NOMO-1 (cell line): Measurements from ENCODE around the gene EXOC2.

Source experiments
- DNase-seq, 2 experiments: peaks; one replicate each; lab custom pipeline; 2025; ENCODE audit not compliant: unreplicated experiment in 2 of 2; lab: John Stamatoyannopoulos, UW

EXOC2 gene

DNA sequence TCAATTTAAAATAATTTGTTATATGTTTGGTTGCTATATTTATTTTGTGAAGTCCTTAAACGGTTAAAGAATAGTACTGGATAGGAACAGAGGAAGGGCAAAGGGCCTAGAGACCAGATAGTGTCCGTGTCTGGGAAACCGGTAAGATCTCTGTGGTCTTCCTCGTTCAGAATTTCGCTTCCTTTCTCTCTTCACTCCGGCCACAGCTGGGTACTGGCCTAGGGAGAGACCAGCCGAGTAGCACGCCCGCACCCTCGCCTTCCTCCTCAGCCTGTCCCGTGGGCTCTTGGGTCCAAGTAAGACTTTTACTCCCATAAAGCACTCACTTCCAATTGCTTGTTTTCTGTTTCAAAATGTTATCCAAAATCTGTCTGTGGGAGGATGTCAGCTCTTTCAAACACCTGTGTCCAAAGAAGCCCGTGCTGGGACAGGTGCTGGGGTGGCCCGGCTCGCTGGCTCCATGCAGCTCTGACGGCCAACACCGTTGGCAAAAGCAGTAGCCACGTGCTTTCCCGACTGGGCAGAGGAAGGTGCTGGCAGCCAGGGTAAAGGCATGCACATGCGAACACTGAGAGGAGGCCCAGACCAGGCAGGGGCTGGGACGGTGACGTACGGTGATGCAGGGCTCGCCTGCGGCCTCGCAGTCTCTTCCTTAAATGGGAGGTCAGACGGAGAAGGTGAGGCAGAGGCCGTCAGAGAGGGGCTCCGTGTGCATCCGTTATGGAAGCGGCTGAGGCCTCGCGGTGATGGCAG is 189.2 kb downstream of the EXOC2 start:
- no peak for DNase-seq

DNA sequence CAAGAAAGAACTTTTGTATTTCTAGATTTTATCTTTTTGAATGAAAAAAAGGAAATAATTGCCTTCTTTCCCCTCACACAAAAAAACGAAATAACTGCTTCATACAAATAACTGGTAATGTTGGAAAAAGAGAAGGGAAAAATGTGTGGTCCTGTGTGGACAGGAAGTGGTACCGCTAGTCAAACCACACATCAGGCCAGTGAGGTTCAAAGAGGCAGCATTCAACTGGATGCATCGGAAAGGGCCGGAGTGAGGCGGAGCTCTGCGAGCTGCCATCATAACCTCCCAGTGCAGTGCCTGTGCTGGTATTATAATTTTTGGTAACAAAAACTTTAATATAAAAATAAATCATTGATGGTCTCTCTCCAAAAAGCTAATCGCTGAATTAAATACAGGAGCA is 190.2 kb downstream of the EXOC2 start:
- DNase-seq, result no peak

DNA sequence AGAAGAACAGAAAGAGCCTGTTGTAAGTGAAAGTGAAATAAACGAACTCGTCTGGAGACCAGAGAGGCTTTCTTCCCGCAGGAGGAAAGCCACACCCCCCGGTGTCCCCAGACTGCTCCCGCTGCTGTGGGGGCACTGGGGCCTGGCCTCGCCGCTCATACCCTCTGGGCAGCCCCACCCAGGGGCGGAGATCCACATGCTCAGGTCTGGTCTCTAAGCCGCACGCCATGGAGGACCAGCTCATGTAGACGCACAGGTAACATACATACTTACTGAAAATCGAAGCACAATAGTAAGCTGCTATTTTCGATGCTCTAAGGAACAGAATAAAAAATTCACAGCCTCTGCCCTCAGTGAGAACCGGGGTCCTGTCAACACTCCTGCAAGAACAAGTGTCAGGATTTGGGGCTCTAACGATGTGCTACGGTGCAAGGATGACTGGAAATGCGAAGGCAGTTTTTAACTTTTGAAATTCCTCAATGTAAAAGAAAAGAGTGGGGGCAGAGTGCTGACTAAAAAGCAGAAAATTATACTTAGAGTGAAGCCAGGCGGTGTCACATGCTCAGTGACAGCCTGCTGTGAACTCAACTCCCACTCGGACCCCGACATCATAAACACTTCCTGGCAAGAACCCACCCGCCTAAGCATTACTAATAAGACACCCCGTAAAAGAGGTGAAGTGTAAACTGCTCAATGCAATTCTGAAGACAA is 190.9 kb downstream of the EXOC2 start:
- DNase-seq, result peak in 1 of 2 experiments; percentile 47

- no peak for DNase-seq
These were observed 193.3 kb downstream of the EXOC2 start for GRCh38 chr6:499617-500016.

DNA sequence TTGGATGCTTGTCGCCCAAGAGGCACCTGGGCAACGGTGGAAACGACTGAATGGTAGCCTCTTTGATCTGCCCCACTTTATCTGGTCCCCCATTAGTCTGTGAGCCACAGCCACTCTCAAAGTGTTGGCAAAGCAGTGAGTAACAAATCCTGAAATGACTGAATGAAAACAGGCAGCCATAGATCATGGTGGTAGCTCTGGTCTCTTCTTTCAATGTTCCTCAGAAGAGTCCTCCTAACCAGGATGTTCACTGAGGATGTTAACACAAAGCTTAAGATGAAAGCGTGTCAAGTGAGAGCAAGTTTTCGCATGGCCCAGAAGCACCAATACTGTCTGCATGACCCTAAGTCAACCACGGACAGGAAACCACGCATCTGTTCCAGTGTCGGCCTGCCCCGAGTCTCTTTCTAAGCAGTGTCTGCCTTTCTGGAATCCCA is 194.1 kb downstream of the EXOC2 start:
- DNase-seq, result no peak

- DNase-seq, result no peak
These were observed 195.7 kb downstream of the EXOC2 start for GRCh38 chr6:497258-497657.

DNA sequence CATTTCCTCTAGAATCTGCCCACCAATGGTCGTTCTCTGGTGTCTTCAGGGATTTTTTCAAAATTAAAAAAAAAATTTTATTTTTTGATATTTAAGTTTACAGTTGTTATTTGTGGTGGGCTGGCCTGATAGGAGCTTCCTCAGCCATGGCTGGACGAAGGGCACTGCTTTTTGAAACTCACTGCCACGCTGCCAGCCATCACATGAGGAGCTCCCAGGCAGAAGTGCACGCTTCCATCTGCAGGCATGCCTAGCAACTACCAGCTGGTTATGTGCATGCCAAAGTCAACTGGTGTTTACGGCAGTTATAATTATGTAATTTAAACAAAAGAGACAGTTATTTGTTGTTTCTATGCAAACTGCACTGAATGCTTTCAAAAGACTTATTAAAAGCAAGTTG is 196.3 kb downstream of the EXOC2 start:
- no peak for DNase-seq

GRCh38 chr6:494394-494793 is 198.5 kb downstream of the EXOC2 start:
- no peak for DNase-seq

GRCh38 chr6:493840-494239 is 199.1 kb downstream of the EXOC2 start:
- no peak for DNase-seq

DNA sequence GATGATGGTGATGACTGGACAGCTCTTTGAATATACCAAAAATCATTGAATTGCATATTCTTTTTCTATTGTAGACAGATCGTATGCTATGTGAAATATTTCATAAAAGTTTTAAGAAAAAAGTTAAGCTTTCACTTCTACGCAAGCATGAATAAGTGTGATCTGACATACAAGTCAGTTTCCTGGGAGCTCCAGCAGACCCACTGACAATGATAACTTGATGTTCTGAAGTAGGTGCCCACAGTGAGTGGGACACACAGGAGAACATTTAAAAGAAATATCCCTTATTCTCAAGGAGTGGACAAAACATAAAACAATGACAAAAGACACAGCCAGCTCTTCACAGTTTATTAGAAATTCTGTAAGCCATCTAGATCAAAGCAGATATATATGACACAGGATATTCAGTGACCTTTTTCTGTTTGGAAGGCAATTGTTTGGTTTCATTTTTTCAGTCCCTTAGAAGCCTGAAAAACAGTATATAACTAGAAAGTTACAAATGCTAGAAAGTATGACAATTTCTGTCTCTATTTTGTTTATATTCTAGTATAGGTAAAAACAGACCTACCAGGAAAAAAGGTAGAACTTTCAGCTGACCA is 200.0 kb downstream of the EXOC2 start:
- no peak for DNase-seq

DNA sequence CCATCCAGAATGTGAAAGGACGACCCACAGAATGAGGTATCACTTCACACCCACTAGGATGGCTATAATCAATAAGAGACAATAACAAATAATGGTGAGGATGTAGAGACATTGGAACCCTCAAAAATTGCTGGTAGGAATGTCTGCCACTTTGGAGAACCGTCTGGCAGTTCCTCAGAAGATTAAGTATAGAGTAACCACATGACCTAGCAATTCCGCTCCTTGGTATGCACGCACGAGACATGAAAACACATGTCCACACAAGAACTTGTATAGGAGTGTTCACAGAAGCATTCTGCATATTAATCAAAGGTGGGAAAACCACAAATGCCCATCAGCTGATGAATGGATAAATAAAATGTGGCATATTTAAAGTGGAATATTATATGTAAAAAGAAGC is 200.8 kb downstream of the EXOC2 start:
- DNase-seq, result no peak

GRCh38 chr6:491233-491632 is 201.7 kb downstream of the EXOC2 start:
- DNase-seq, result no peak

DNA sequence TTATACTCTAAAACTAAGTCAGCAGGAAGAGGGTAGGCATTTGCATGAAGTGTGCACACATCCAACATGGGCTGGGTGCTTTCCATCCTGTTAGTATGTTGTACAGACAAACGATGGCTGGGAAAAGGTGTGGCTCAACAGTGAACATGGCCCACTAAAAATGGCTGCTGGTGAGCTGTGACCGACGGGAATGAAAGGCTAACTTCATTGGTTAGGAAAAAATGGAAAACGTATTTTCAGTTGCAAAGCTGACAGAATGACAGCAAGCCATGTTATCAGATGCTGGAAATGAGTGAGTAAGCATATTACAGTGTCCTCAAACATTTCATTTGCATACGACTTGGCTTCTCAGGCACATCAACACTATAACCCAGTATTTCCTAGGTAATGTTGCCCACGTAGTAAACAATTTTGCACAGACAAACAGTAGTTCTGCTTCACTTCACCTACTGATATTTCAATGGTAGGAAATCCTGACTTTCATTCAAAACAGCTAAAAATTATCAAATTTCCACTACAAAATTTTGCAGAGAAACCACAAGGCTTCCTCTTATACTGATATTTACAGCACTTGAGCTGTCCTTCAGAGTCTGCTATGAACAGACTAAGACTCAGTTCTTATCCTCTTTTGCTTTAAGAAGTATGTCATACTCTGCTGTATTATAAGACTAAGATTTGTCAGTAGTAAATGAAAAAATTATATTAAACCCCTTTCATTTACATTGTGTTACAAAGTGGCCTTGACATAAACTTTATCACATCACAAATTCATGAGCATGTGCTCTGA is 202.5 kb downstream of the EXOC2 start:
- no peak for DNase-seq

GRCh38 chr6:489762-490161 is 203.2 kb downstream of the EXOC2 start:
- no peak for DNase-seq

DNA sequence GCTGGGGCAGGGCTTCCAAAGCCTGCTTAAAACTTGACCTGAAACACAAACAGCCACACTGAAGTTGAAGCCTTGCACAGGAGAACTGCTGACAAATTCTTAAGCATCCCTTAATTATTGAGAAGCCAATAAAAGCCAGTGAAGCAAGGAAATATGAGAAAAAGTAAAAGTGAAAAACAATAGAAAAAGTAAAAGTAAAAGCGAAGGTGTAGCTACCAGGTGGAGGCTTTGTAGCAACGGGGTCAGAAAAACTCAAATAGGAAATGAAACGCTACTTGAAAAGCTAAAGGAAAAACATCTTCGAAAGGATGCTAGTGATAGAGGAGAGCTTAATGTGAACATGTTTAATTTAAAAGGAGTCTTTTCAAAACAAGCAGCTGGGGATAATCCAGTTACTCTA is 203.9 kb downstream of the EXOC2 start:
- no peak for DNase-seq

DNA sequence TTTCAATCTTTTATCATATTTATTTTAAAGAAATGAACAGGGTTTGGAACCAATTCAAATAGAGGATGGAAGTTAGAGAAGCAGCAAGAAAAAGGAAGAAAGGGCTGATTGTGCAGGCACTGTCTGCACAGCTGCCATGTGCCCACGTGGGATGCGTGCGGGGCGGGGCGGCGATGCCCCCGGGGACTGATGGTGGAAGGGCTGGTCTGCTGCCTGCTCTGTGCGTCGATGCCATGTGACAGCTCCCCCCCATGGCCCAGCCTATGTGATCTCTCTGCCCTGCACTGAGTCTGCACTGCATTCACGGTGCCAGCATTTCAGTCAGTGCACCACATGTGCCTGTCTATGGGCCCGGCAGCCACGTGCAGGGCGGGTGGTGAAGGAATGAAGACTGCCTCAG is 205.0 kb downstream of the EXOC2 start:
- no peak for DNase-seq

DNA sequence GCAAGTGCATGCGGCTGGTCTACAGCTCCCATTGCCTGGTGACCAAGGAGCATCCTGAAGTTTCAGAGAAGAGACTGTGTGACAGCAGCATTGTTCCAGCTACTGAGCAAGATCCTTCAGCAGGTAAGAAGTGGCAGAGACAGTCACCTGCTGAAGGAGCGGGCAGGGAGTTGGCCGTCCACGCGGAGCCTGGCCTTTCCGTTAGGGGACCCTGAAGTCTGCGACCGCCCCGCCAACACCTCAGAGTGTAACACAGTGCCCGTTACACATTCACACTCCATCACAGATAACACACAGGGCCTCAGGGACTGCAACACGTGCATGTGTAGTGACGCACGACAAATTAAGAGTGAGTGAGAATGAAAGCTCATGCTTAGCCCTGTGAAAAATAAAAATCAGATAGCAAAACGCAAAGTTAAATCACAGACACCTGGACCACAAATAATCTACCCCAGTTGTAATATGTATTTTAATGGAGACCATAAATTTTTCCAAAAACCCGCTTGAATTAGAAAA is 207.2 kb downstream of the EXOC2 start:
- no peak for DNase-seq

GRCh38 chr6:484746-485145 is 208.2 kb downstream of the EXOC2 start:
- DNase-seq, result no peak

DNA sequence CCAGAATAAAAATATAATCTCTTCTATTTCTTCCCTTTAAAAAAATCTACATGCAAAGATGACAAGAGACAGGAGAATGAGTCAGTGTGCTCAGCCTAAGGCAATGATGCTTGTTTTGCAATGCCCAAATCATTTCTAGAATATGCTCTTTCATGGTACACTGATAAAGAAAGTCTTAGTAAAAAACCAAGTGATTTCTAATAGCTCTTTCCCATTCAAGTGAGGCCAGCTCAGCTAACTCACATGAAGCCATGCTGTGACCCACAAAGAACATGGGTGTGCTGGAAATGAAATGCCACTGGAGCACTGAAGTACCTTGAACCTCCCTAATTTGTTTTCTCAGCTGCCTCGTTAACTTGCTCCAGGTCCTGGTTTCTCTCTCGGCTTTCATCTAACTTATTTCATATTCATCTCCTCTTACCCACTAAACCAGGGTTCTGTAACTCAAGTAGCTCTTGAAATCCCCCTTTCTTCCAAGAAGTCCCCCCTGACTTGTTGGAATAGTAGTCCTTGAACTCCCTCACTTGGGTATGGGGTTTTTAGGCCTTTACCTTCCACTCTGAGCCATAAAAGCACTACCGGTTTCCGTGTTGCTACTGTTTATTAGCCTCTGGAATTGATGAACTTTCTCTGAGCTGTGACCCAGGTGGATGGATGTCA is 208.7 kb downstream of the EXOC2 start:
- DNase-seq, result no peak

DNA sequence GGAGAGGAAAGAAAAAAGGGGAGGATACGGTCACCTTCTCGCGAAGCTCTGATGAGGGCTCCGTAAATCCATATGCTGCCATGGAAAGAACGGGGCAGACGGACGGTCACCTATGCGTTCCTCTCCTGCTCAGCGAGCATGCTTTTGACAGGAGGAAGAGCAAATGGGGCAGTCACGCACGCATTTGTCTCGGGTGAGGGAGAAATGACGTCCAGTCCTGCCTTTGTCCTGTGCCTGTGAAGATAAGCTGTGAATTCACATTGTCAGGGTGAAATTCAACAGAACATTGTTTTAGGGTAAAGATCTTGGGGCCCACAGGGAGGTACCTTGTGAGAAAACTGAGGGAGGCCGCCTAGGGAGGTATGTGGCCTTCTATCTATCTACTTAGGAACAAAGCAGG is 217.6 kb downstream of the EXOC2 start:
- DNase-seq, result no peak
